ENCODE data around the gene TPK1. TPM values are rescaled to one million over a fixed set of nuclear protein-coding genes. Genes with fewer than 3 reads are reported as not detected.

Gene TPK1
- total RNA-seq, 4 donors from 2014 or later: 6.8 to 11.9 (median 8.5) TPM

DNA sequence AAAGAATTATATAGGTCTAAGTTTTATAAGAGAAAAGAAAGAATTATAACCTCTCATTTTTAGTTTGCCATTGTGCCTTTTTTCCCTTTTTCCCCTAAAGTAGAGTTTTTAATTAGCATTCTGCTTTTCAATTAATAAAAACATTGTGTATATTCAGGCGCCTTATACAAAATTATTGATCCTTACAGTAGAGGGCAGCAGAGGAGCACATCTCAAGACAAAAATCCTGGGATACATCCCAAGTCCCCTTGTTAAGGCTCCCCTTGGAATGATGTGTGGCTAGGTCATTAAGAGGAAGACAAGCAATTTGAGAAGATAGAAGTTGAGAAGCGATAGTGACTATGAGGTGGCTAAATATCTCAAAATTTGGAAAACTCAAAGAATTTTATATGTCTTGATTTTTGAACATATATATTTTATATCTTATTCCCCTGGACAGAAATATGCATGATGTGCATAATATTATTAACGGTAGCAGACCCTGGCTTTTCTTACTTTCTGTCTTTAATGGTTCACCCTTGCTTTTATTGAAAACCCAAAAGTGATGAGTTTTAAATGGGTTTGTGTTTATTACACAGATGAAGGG lies 19.1 kb upstream of the TPK1 start:
- H3K27ac ChIP-seq: no peak overlapping the region

DNA sequence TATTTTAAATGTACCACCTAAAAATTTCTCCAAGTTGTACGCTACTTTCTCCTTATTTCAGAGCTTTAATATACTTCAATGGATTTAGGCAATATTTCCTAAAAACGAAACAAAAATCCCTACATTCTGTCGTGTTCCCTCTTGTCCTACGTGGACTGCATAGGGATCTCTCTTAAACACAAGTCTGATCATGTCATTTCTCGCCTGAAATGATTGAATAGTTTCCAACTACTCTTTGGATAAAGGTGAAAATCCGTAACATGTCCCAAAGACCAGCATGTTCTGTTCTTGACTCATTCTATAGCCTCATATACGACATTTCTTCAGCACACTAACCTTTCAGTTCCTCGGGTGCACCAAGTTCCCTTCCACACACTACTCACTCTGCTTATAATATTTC lies 17.7 kb upstream of the TPK1 start:
- WGBS, 2 donors (ENCODE audit: low coverage in 1 of 2): 70 to 78% methylated on average over 6 of the region's 8 CpGs
- ATAC-seq: no peak
- TF ChIP-seq EP300 (IDR thresholded peaks at IDR 0.05) (no peak), POLR2A (IDR thresholded peaks at IDR 0.05) (no peak), POLR2AphosphoS5 (IDR thresholded peaks at IDR 0.05) (no peak)
- TF ChIP-seq, protein P1, sequence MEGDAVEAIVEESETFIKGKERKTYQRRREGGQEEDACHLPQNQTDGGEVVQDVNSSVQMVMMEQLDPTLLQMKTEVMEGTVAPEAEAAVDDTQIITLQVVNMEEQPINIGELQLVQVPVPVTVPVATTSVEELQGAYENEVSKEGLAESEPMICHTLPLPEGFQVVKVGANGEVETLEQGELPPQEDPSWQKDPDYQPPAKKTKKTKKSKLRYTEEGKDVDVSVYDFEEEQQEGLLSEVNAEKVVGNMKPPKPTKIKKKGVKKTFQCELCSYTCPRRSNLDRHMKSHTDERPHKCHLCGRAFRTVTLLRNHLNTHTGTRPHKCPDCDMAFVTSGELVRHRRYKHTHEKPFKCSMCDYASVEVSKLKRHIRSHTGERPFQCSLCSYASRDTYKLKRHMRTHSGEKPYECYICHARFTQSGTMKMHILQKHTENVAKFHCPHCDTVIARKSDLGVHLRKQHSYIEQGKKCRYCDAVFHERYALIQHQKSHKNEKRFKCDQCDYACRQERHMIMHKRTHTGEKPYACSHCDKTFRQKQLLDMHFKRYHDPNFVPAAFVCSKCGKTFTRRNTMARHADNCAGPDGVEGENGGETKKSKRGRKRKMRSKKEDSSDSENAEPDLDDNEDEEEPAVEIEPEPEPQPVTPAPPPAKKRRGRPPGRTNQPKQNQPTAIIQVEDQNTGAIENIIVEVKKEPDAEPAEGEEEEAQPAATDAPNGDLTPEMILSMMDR (IDR thresholded peaks at IDR 0.05): no peak

More for the DNA sequence above, 19.1 kb upstream of the TPK1 start:
- H3K4me3 ChIP-seq: no peak overlapping the region
- H3K9me3 ChIP-seq: no peaks in the 10 kb centered on the region
- no peaks in the 10 kb centered on the region for H3K36me3 ChIP-seq
- TF ChIP-seq EP300 (IDR thresholded peaks at IDR 0.05) (no peak), POLR2AphosphoS5 (IDR thresholded peaks at IDR 0.05) (no peak), POLR2A (IDR thresholded peaks at IDR 0.05) (no peak)
- TF ChIP-seq, protein P1 (IDR thresholded peaks at IDR 0.05): peak in 2 of 4 experiments; percentile 21 to 43
- peaks cover 0 to 4% (median 0%) of the 10 kb centered on the region in 3 donors for H3K4me1 ChIP-seq
- WGBS, 2 donors (ENCODE audit: low coverage in 1 of 2): 37 to 40% methylated on average over 3 of the region's 3 CpGs
- ATAC-seq: no peak
- H3K27me3 ChIP-seq: peaks cover 7% of the 10 kb centered on the region

DNA sequence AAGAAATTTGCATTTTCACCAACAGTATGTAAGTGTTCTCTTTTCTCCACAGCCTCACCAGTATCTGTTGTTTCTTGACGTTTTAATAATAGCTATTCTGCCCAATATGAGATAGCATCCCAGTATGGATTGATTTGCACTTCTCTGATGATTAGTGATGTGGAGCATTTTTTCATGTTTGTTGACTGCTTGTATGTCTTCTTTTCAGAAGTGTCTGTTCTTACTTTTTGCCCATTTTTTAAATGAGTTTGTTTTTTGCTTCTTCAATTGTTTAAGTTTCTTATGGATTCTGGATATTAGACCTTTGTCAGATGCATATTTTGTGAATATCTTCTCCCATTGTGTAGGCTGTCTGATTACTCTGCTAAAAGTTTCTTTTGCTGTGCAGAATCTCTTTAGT lies 12.2 kb upstream of the TPK1 start:
- H3K9me3 ChIP-seq: peaks cover 0 to 8% (median 0%) of the 10 kb centered on the region in 3 donors
- H3K36me3 ChIP-seq: no peaks in the 10 kb centered on the region
- TF ChIP-seq, protein P1 (IDR thresholded peaks at IDR 0.05): no peak
- TF ChIP-seq POLR2A (IDR thresholded peaks at IDR 0.05) (no peak), EP300 (IDR thresholded peaks at IDR 0.05) (no peak), POLR2AphosphoS5 (IDR thresholded peaks at IDR 0.05) (no peak)
- no peak overlapping the region for H3K4me3 ChIP-seq
- WGBS, 2 donors (ENCODE audit: low coverage in 1 of 2): 86 to 100% methylated on average over 1 of the region's 1 CpG
- peaks cover 14% of the 10 kb centered on the region for H3K27me3 ChIP-seq
- ATAC-seq: no peak
- H3K27ac ChIP-seq: no peak overlapping the region
- no peaks in the 10 kb centered on the region for H3K4me1 ChIP-seq

More for the DNA sequence above, 17.7 kb upstream of the TPK1 start:
- Histone ChIP-seq H3K27me3 (peaks cover 11% of the 10 kb centered on the region), H3K27ac (no peak overlapping the region), H3K9me3 (no peaks in the 10 kb centered on the region), H3K36me3 (no peaks in the 10 kb centered on the region), H3K4me1 (peaks cover 0 to 4% (median 0%) of the 10 kb centered on the region in 3 donors), H3K4me3 (no peak overlapping the region)

DNA sequence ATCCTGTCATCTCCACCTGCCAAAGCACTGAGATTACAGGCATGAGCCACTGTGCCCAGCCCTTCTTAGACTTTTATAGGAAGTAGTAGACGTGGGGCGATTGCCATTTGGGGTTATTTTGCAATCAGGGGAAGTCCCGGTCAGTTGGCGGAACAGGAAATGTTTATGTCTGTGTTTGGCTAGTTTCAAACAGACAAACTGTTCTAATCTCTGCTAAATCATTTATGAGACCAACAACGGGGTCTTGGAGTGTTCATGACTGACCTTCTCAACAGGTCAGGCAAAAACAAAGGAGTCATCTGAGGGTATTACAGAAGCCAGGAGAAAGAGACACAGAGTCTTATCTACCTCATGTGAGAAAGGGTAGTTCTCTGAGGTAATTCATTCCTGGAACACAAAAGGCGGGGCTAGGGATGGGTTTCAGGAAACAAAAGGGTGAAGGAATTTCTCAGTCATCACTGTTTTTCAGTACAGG lies 6.6 kb upstream of the TPK1 start:
- no peaks in the 10 kb centered on the region for H3K4me1 ChIP-seq
- WGBS, 2 donors (ENCODE audit: low coverage in 1 of 2): 66 to 80% methylated on average over 5 to 6 of the region's 6 CpGs
- no peaks in the 10 kb centered on the region for H3K36me3 ChIP-seq
- peaks cover 0 to 16% (median 0%) of the 10 kb centered on the region in 3 donors for H3K9me3 ChIP-seq
- peak overlapping the region in 3 of 4 donors; percentile 9 to 47 (median 13) for H3K27ac ChIP-seq
- peaks cover 8% of the 10 kb centered on the region for H3K27me3 ChIP-seq
- TF ChIP-seq EP300 (IDR thresholded peaks at IDR 0.05) (no peak), POLR2A (IDR thresholded peaks at IDR 0.05) (no peak), POLR2AphosphoS5 (IDR thresholded peaks at IDR 0.05) (no peak)
- TF ChIP-seq, protein P1 (IDR thresholded peaks at IDR 0.05): no peak
- no peak overlapping the region for H3K4me3 ChIP-seq
- ATAC-seq: peak; percentile 73

DNA sequence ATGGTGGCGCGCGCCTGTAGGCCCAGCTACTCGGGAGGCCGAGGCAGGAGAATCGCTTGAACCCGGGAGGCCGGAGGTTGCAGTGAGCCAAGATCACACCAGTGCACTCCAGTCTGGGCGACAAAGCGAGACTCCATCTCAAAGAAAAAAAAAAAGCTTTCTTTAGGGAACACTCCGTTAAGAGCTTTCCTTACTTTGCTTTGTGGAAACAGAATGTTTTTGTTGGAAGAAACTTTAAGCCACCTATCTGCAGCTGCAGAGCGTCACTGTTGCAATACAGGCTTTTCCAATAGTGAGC lies 641 bp upstream of the TPK1 start:
- Histone ChIP-seq H3K9me3 (peaks cover 0 to 16% (median 0%) of the 10 kb centered on the region in 3 donors), H3K4me3 (peak overlapping the region in 1 of 2 donors; percentile 92), H3K36me3 (no peaks in the 10 kb centered on the region), H3K27ac (peak overlapping the region; percentile 76 to 98 (median 96)), H3K4me1 (peaks cover 0 to 17% (median 5%) of the 10 kb centered on the region in 3 donors), H3K27me3 (no peaks in the 10 kb centered on the region)
- 86 to 90% methylated on average over 3 to 5 of the region's 12 CpGs for WGBS, 2 donors (ENCODE audit: low coverage in 1 of 2)
- TF ChIP-seq EP300 (IDR thresholded peaks at IDR 0.05) (no peak), POLR2A (IDR thresholded peaks at IDR 0.05) (no peak), POLR2AphosphoS5 (IDR thresholded peaks at IDR 0.05) (no peak)
- TF ChIP-seq, protein P1 (IDR thresholded peaks at IDR 0.05): no peak
- no peak for ATAC-seq

Data from gastroesophageal sphincter (tissue), 4 donors.